Cardiac muscle cell (in vitro differentiated cells and primary cell): Measurements from ENCODE around the gene MRPS31. TPM values are rescaled to one million over a fixed set of nuclear protein-coding genes. Genes with fewer than 3 reads are reported as not detected.
A peak's percentile ranks its signal among the peaks of the same experiment; 100 is the strongest.

Experiments
- DNase-seq, 2 donors: peaks; one replicate each; pipeline versions ENCODE4 v3.0.0 to v3.0.0-alpha.2; 2010 to 2017; ENCODE audit warnings: low read depth in 1 of 2, low spot score in 1 of 2
- H3K27ac ChIP-seq: fragments of 200-600 bp; sonication (generic); 2 replicates; pipeline ENCODE4 v1.5.1; 2016
- H3K27me3 ChIP-seq: fragments of 200-600 bp; sonication (generic); 2 replicates; pipeline ENCODE4 v1.6.0; 2016; ENCODE audit warnings: control low read depth
- H3K36me3 ChIP-seq: fragments of 200-600 bp; sonication (generic); 2 replicates; pipeline ENCODE4 v1.5.1; 2016; ENCODE audit warnings: control low read depth
- H3K4me1 ChIP-seq: fragments of 200-600 bp; sonication (generic); 2 replicates; pipeline ENCODE4 v1.8.1; 2017; ENCODE audit warnings: low read depth, mild to moderate bottlenecking, mixed run types
- H3K4me3 ChIP-seq: fragments of 200-600 bp; sonication (generic); 2 replicates; pipeline ENCODE4 v1.5.1; 2016; ENCODE audit warnings: mild to moderate bottlenecking
- H3K9me3 ChIP-seq: fragments of 200-600 bp; sonication (generic); 2 replicates; pipeline ENCODE4 v1.5.1; 2017; ENCODE audit warnings: low read depth, mild to moderate bottlenecking, control low read depth
- CTCF ChIP-seq: IDR thresholded peaks from 2 replicates; pipeline ENCODE4 v1.5.1; 2012; ENCODE audit warnings: low read depth, mild to moderate bottlenecking, low read length
- polyA plus RNA-seq: library from polyadenylated mRNA; unstranded; fragments of >200 nt; fragmentation: Nextera tagmentation; extraction: Ambion mirVana; gene quantifications from 2 replicates; pipeline ENCODE4 v1.2.1, GENCODE V29; 2016
- total RNA-seq: library from RNA; depleted of rRNA; stranded (reverse); fragments of >200 nt; gene quantifications from 2 replicates; pipeline ENCODE4 v1.2.3, GENCODE V29; 2016

The MRPS31 gene
- total and polyA plus RNA-seq, 2 experiments from 2014 or later: 36.3 to 39.2 TPM

GRCh38 chr13:40706439-40706838, 64.6 kb downstream of the MRPS31 start:
- H3K27ac ChIP-seq: no peak overlapping the region
- DNase-seq: no peak
- H3K4me3 ChIP-seq: no peak overlapping the region
- H3K9me3 ChIP-seq: no peaks in the 10 kb centered on the region
- no peaks in the 10 kb centered on the region for H3K4me1 ChIP-seq
- no peaks in the 10 kb centered on the region for H3K27me3 ChIP-seq
- TF ChIP-seq CTCF: no peak
- H3K36me3 ChIP-seq: no peaks in the 10 kb centered on the region

GRCh38 chr13:40697711-40698110, 73.3 kb downstream of the MRPS31 start:
- no peak for TF ChIP-seq CTCF
- Histone ChIP-seq H3K4me1 (no peaks in the 10 kb centered on the region), H3K9me3 (no peaks in the 10 kb centered on the region), H3K27ac (no peak overlapping the region), H3K36me3 (no peaks in the 10 kb centered on the region), H3K27me3 (no peaks in the 10 kb centered on the region), H3K4me3 (no peak overlapping the region)
- no peak for DNase-seq

GRCh38 chr13:40694426-40694825, 76.6 kb downstream of the MRPS31 start:
- no peak for DNase-seq
- no peaks in the 10 kb centered on the region for H3K4me1 ChIP-seq
- no peak overlapping the region for H3K4me3 ChIP-seq
- no peaks in the 10 kb centered on the region for H3K27me3 ChIP-seq
- no peak overlapping the region for H3K27ac ChIP-seq
- TF ChIP-seq CTCF: no peak
- H3K9me3 ChIP-seq: no peaks in the 10 kb centered on the region
- H3K36me3 ChIP-seq: no peaks in the 10 kb centered on the region

- TF ChIP-seq CTCF: no peak
- peak in 1 of 2 donors; percentile 10 for DNase-seq
- Histone ChIP-seq H3K36me3 (no peaks in the 10 kb centered on the region), H3K27ac (no peak overlapping the region), H3K4me3 (no peak overlapping the region), H3K27me3 (no peaks in the 10 kb centered on the region), H3K4me1 (no peaks in the 10 kb centered on the region), H3K9me3 (no peaks in the 10 kb centered on the region)
Measured at GRCh38 chr13:40692946-40693345, 78.0 kb downstream of the MRPS31 start.

GRCh38 chr13:40688781-40689180, 82.2 kb downstream of the MRPS31 start:
- Histone ChIP-seq H3K36me3 (no peaks in the 10 kb centered on the region), H3K4me3 (no peak overlapping the region), H3K27ac (no peak overlapping the region), H3K4me1 (no peaks in the 10 kb centered on the region), H3K27me3 (no peaks in the 10 kb centered on the region), H3K9me3 (no peaks in the 10 kb centered on the region)
- no peak for TF ChIP-seq CTCF
- DNase-seq: no peak
